Prostate gland (tissue), 2 donors: ENCODE measurements around the gene CACNA1F. TPM values are rescaled to one million over a fixed set of nuclear protein-coding genes. Genes with fewer than 3 reads are reported as not detected.

ENCODE experiments used
- DNase-seq: peaks from one replicate; pipeline ENCODE4 v3.0.0-alpha.2; 2019; ENCODE audit warnings: low spot score
- H3K27ac ChIP-seq, 2 donors: fragments of 200-600 bp; sonication (generic); 2 replicates each; pipeline ENCODE4 v1.5.1; 2017 to 2019
- H3K27me3 ChIP-seq: fragments of 200-600 bp; sonication (generic); replicated peaks from 2 replicates; pipeline ENCODE4 v1.5.1; 2019; ENCODE audit not compliant: insufficient read depth
- H3K36me3 ChIP-seq, 2 donors: fragments of 200-600 bp; sonication (generic); 1 replicate in 1 of 2; 2 replicates in 1 of 2; pipeline versions ENCODE4 v1.5.1 to v1.8.1; 2017 to 2019
- H3K4me1 ChIP-seq: fragments of 200-600 bp; sonication (generic); replicated peaks from 2 replicates; pipeline ENCODE4 v1.5.1; 2019
- H3K4me3 ChIP-seq, 2 donors: fragments of 200-600 bp; sonication (generic); 2 replicates each; pipeline ENCODE4 v1.5.1; 2017 to 2019
- H3K9me3 ChIP-seq: fragments of 200-600 bp; sonication (generic); 2 replicates; pipeline ENCODE4 v1.5.1; 2017
- POLR2A ChIP-seq: fragments of 450-650 bp; IDR thresholded peaks from one replicate; pipeline ENCODE4 v1.6.1; 2016; ENCODE audit warnings: antibody characterized with exemption, mild to moderate bottlenecking
- POLR2AphosphoS5 ChIP-seq: sonication (generic); formaldehyde crosslinking; IDR thresholded peaks from one replicate; pipeline ENCODE4 v1.6.1; 2017; ENCODE audit warnings: antibody characterized with exemption
- WGBS: methylation state at CpG from one replicate; pipeline ENCODE4 v1.1.5; 2018; 5-methylcytosine and 5-hydroxymethylcytosine counted together
- intact Hi-C: fragments of 100-400 bp; cut with DNase I; formaldehyde crosslinking; loops from one replicate; pipeline ENCODE4 v1.14.2; 2022
- total RNA-seq, 2 donors: library from RNA; depleted of rRNA; stranded (reverse); fragments of >200 nt; gene quantifications; one replicate each; pipeline ENCODE4 v1.1.0, GENCODE V29; 2016
- TF ChIP-seq, protein P1 (sequence below), 4 experiments: fragments of 200-600 bp in 2 of 4; fragments of 450-650 bp in 2 of 4; sonication (generic) in 2 of 4; IDR thresholded peaks; 1 replicate in 3 of 4; 2 replicates in 1 of 4; pipeline ENCODE4 v1.5.1; 2016 to 2019; ENCODE audit warnings: antibody characterized with exemption in 4 of 4, mild to moderate bottlenecking in 2 of 4, moderate library complexity in 2 of 4

Gene CACNA1F
- total RNA-seq, 2 donors from 2014 or later: 0.17 TPM; not detected in 1

DNA sequence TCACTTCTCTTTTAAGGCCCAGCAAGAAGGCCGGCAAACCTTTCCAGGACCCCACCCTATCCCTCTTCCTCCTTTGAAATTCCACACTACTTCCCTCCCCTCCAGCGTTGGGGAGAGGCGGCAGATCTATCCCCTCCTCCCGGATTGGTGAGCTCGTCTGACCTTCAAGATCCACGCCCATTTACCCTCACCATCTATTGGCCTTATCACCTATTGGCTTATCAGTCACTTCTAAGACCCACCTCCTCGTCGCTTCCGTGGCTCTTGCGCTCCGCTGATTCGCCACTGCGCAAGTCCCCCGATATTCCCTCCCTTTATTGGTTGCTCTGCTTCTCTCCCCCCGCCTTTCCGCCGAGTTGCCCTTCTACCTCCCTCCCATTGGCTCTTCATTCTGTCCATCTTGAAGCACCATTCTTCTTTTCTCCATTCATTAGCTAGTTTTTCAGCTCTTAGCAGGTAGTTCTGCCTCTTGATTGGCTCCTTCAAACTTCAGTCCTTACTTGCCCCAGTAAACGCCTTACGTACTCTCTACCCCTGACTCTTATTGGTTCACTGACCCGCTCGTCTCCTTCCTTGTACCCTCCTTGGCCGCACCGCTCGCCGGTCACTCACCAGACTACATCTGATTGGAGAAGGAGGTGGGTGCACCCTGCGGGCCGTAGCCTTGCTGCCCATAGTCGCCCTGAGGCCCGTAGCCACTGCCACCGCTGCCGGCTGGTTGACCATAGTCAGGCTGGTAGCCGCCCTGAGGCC lies 42.1 kb downstream of the CACNA1F start:
- Histone ChIP-seq H3K4me1 (no peaks in the 10 kb centered on the region), H3K27ac (peak overlapping the region; percentile 77 to 88), H3K27me3 (no peaks in the 10 kb centered on the region), H3K4me3 (peak overlapping the region; percentile 54 to 56), H3K9me3 (no peaks in the 10 kb centered on the region), H3K36me3 (no peaks in the 10 kb centered on the region)
- WGBS: under 1% methylated on average over 27 of the region's 32 CpGs
- TF ChIP-seq POLR2AphosphoS5 (peak; percentile 85), POLR2A (peak; percentile 80)
- TF ChIP-seq, protein P1, sequence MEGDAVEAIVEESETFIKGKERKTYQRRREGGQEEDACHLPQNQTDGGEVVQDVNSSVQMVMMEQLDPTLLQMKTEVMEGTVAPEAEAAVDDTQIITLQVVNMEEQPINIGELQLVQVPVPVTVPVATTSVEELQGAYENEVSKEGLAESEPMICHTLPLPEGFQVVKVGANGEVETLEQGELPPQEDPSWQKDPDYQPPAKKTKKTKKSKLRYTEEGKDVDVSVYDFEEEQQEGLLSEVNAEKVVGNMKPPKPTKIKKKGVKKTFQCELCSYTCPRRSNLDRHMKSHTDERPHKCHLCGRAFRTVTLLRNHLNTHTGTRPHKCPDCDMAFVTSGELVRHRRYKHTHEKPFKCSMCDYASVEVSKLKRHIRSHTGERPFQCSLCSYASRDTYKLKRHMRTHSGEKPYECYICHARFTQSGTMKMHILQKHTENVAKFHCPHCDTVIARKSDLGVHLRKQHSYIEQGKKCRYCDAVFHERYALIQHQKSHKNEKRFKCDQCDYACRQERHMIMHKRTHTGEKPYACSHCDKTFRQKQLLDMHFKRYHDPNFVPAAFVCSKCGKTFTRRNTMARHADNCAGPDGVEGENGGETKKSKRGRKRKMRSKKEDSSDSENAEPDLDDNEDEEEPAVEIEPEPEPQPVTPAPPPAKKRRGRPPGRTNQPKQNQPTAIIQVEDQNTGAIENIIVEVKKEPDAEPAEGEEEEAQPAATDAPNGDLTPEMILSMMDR (IDR thresholded peaks at IDR 0.05): peak in 1 of 4 experiments; percentile 25
- peak; percentile 94 for DNase-seq
- intact Hi-C loops: loop anchor here (10.0 kb wide), 1 partner anchor 74 kb away; the partner anchor contains the start of genes FOXP3 and PPP1R3F

- Histone ChIP-seq H3K9me3 (no peaks in the 10 kb centered on the region), H3K4me3 (no peak overlapping the region), H3K4me1 (no peaks in the 10 kb centered on the region), H3K36me3 (no peaks in the 10 kb centered on the region), H3K27me3 (no peaks in the 10 kb centered on the region), H3K27ac (no peak overlapping the region)
- no peak for DNase-seq
- no peak for TF ChIP-seq POLR2A
- TF ChIP-seq POLR2AphosphoS5: no peak
- TF ChIP-seq, protein P1 (IDR thresholded peaks at IDR 0.05): no peak
- 78% methylated on average over 6 of the region's 6 CpGs for WGBS
- intact Hi-C loops: loop anchor here (10.0 kb wide), 1 partner anchor 75 kb away; the partner anchor contains the start of genes FOXP3 and PPP1R3F
Observed at GRCh38 chrX:49189606-49190005, 43.5 kb downstream of the CACNA1F start.

- H3K27ac ChIP-seq: no peak overlapping the region
- WGBS: 61% methylated on average over 8 of the region's 8 CpGs
- H3K4me1 ChIP-seq: no peaks in the 10 kb centered on the region
Observed at GRCh38 chrX:49188468-49189076, 44.6 kb downstream of the CACNA1F start.

GRCh38 chrX:49187526-49187925 lies 45.6 kb downstream of the CACNA1F start:
- H3K27me3 ChIP-seq: no peaks in the 10 kb centered on the region
- H3K36me3 ChIP-seq: no peaks in the 10 kb centered on the region
- 67% methylated on average over 10 of the region's 10 CpGs for WGBS
- intact Hi-C loops: no loop called here
- no peak overlapping the region for H3K4me3 ChIP-seq
- H3K27ac ChIP-seq: no peak overlapping the region
- no peaks in the 10 kb centered on the region for H3K9me3 ChIP-seq
- no peak for DNase-seq
- no peaks in the 10 kb centered on the region for H3K4me1 ChIP-seq
- no peak for TF ChIP-seq POLR2AphosphoS5
- no peak for TF ChIP-seq POLR2A
- TF ChIP-seq, protein P1 (IDR thresholded peaks at IDR 0.05): no peak

More at GRCh38 chrX:49188468-49189076, 44.6 kb downstream of the CACNA1F start:
- DNase-seq: no peak
- TF ChIP-seq POLR2A: no peak
- TF ChIP-seq, protein P1 (IDR thresholded peaks at IDR 0.05): no peak
- no peak for TF ChIP-seq POLR2AphosphoS5
- intact Hi-C loops: no loop called here
- Histone ChIP-seq H3K27me3 (no peaks in the 10 kb centered on the region), H3K9me3 (no peaks in the 10 kb centered on the region), H3K4me3 (no peak overlapping the region), H3K36me3 (no peaks in the 10 kb centered on the region)
